ENCODE data around the gene MGA. TPM values are rescaled to one million over a fixed set of nuclear protein-coding genes. Genes with fewer than 3 reads are reported as not detected.

Gene MGA
- total RNA-seq, 1 donor from 2014 or later, result 29.6 TPM

- Histone ChIP-seq H3K4me3 (no peak overlapping the region), H3K27me3 (ENCODE audit: low read depth) (no peaks in the 10 kb centered on the region), H3K27ac (replicated peaks) (peak overlapping the region; percentile 17), H3K36me3 (peaks cover 8% of the 10 kb centered on the region), H3K4me1 (peaks cover 53% of the 10 kb centered on the region), H3K9me3 (replicated peaks) (no peaks in the 10 kb centered on the region)
- intact Hi-C loops (cut with micrococcal nuclease), result no loop called here
- no peak for DNase-seq
- no peak for TF ChIP-seq CTCF (IDR thresholded peaks at IDR 0.05; ENCODE audit: borderline replicate concordance)
These were observed 31.8 kb downstream of the MGA start for GRCh38 chr15:41692049-41692448.

DNA sequence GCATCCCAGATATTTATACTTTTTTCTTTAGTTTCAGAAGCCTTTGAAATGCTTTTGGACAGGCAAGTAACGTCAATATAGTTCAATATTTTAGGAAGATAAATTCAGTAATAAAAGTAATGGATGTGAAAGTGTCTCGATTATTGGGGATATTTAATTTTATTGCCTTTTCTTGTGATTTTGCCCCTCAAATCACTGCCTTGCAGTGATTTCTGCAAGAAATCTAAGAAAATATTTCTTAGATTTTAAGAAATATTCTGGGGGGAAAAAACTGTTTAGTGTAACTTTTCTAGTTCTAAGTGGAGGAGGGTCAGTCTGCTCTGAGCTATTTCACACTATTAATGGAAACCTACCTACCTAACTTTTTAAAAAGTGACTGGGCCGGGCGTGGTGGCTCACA, 33.6 kb downstream of the MGA start:
- H3K9me3 ChIP-seq (replicated peaks), result no peaks in the 10 kb centered on the region
- H3K4me1 ChIP-seq, result peaks cover 41% of the 10 kb centered on the region
- intact Hi-C loops (cut with micrococcal nuclease), result no loop called here
- no peaks in the 10 kb centered on the region for H3K27me3 ChIP-seq (ENCODE audit: low read depth)
- H3K4me3 ChIP-seq, result no peak overlapping the region
- H3K27ac ChIP-seq (replicated peaks), result no peak overlapping the region
- DNase-seq, result no peak
- peaks cover 11% of the 10 kb centered on the region for H3K36me3 ChIP-seq
- no peak for TF ChIP-seq CTCF (IDR thresholded peaks at IDR 0.05; ENCODE audit: borderline replicate concordance)

DNA sequence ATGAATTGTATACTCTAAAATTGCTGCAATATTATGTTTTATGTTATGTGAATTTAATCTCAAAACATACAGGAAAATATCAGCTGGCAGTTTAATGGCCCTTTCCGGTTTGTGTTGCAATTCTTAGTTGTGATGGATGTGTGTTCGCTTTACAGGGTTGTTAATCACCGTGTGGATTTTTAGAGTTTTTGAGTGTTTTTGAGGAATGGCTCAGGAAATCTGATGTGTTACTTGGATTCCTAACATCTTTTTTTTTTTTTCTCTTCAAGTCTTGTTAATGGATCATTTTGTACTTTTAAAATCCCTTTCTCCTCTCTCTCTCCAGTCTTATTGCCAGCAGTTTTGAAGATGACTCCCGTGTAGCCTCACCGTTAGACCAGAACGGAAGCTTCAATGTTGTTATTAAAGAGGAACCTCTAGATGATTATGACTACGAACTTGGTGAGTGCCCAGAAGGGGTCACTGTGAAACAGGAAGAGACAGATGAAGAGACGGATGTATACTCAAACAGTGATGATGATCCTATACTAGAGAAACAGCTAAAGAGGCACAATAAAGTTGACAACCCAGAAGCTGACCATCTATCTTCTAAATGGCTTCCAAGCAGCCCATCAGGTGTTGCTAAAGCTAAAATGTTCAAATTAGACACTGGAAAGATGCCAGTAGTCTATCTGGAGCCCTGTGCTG, 35.7 kb downstream of the MGA start:
- peaks cover 29% of the 10 kb centered on the region for H3K36me3 ChIP-seq
- DNase-seq, result no peak
- TF ChIP-seq CTCF (IDR thresholded peaks at IDR 0.05; ENCODE audit: borderline replicate concordance), result peak; percentile 28
- no peaks in the 10 kb centered on the region for H3K9me3 ChIP-seq (replicated peaks)
- peaks cover 39% of the 10 kb centered on the region for H3K4me1 ChIP-seq
- H3K27me3 ChIP-seq (ENCODE audit: low read depth), result no peaks in the 10 kb centered on the region
- H3K27ac ChIP-seq (replicated peaks), result no peak overlapping the region
- intact Hi-C loops (cut with micrococcal nuclease), result no loop called here
- no peak overlapping the region for H3K4me3 ChIP-seq

DNA sequence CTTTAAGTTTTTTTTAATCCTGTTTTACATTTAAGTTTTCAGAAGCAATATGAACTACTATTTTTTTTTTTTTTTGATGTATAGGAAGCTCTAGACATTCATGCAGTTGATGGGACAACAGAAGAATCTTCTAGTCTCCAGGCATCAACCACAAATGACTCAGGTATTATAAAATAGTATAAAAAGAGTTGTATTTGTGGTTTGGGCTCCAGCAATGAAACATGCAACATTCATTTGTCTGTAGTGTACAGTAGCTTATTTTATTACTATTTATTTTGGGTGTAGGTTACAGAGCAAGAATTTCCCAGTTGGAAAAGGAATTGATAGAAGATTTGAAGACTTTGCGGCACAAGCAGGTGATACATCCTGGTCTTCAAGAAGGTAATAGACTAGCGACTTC, 38.6 kb downstream of the MGA start:
- intact Hi-C loops (cut with micrococcal nuclease), result no loop called here

DNA sequence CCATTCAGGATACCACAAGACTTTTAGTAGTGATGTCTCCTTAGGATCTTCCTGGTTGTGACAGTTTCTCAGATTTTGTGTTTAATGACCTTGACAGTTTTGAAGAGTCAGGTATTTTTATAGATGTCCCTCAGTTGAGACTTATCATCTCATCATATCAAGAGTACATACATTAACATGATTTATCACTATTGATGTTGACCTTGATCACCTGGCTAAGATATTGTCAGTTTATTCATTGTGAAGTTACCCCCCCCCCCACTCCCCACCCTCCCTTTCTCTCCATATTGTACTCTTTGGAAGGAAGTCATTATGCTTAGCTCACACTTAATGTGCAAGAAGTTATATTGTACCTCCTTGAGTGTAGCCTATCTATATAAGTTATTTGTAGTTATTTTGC, 42.9 kb downstream of the MGA start:
- no peak for DNase-seq
- H3K4me3 ChIP-seq, result no peak overlapping the region
- no peak overlapping the region for H3K27ac ChIP-seq (replicated peaks)
- TF ChIP-seq CTCF (IDR thresholded peaks at IDR 0.05; ENCODE audit: borderline replicate concordance), result no peak
- no peaks in the 10 kb centered on the region for H3K27me3 ChIP-seq (ENCODE audit: low read depth)
- no peaks in the 10 kb centered on the region for H3K4me1 ChIP-seq
- peaks cover 30% of the 10 kb centered on the region for H3K36me3 ChIP-seq
- H3K9me3 ChIP-seq (replicated peaks), result no peaks in the 10 kb centered on the region
- intact Hi-C loops (cut with micrococcal nuclease), result no loop called here

More for the DNA sequence above, 38.6 kb downstream of the MGA start:
- Histone ChIP-seq H3K4me3 (no peak overlapping the region), H3K36me3 (peaks cover 31% of the 10 kb centered on the region), H3K27me3 (ENCODE audit: low read depth) (no peaks in the 10 kb centered on the region), H3K4me1 (peaks cover 18% of the 10 kb centered on the region), H3K27ac (replicated peaks) (no peak overlapping the region), H3K9me3 (replicated peaks) (no peaks in the 10 kb centered on the region)
- no peak for TF ChIP-seq CTCF (IDR thresholded peaks at IDR 0.05; ENCODE audit: borderline replicate concordance)
- DNase-seq, result no peak
